HG02610 (cell line): ENCODE results near the gene ABHD15.

Experiments
- ATAC-seq: cut with Tn5 transposase; IDR thresholded peaks from one replicate; pipeline ENCODE4 v1.9.1; 2021; ENCODE audit warnings: mild to moderate bottlenecking, moderate library complexity; ENCODE audit not compliant: unreplicated experiment

Gene ABHD15

GRCh38 chr17:29583324-29584248 is 16.7 kb upstream of the ABHD15 start:
- ATAC-seq = no peak

GRCh38 chr17:29582772-29583171 is 15.9 kb upstream of the ABHD15 start:
- no peak for ATAC-seq

- no peak for ATAC-seq
Observed at GRCh38 chr17:29582254-29582765, 15.5 kb upstream of the ABHD15 start.

- no peak for ATAC-seq
Observed at GRCh38 chr17:29581583-29582253, 14.9 kb upstream of the ABHD15 start.

- peak; percentile 69 for ATAC-seq
Observed at GRCh38 chr17:29579866-29580771, 13.3 kb upstream of the ABHD15 start.

- no peak for ATAC-seq
Observed at GRCh38 chr17:29578626-29579485, 12.0 kb upstream of the ABHD15 start.

- ATAC-seq = no peak
Observed at GRCh38 chr17:29577385-29578211, 10.8 kb upstream of the ABHD15 start.

- ATAC-seq = no peak
Observed at GRCh38 chr17:29577001-29577370, 10.1 kb upstream of the ABHD15 start.

- no peak for ATAC-seq
Observed at GRCh38 chr17:29576214-29577000, 9.6 kb upstream of the ABHD15 start.

GRCh38 chr17:29575511-29576213 is 8.8 kb upstream of the ABHD15 start:
- ATAC-seq = no peak

GRCh38 chr17:29574732-29575510 is 8.1 kb upstream of the ABHD15 start:
- no peak for ATAC-seq

GRCh38 chr17:29573871-29574731 is 7.3 kb upstream of the ABHD15 start:
- no peak for ATAC-seq

- ATAC-seq = no peak
Observed at GRCh38 chr17:29573558-29573869, 6.7 kb upstream of the ABHD15 start.

GRCh38 chr17:29572691-29573557 is 6.1 kb upstream of the ABHD15 start:
- no peak for ATAC-seq
